Ovary (tissue), 9 donors: Measurements from ENCODE around the gene GDAP1L1. TPM values are rescaled to one million over a fixed set of nuclear protein-coding genes. Genes with fewer than 3 reads are reported as not detected.

Experiments
- DNase-seq, 5 donors: peaks; one replicate each; pipeline ENCODE4 v3.0.0-alpha.2; 2019 to 2020
- H3K27ac ChIP-seq, 2 donors: fragments of 200-600 bp; one replicate each; pipeline versions ENCODE4 v1.5.1 to v1.8.0; 2019 to 2022
- H3K27me3 ChIP-seq: fragments of 200-600 bp; one replicate; pipeline ENCODE4 v1.8.0; 2022
- H3K36me3 ChIP-seq: fragments of 200-600 bp; sonication (generic); one replicate; pipeline ENCODE4 v1.5.1; 2019
- H3K4me1 ChIP-seq: one replicate; pipeline ENCODE4 v1.8.1; 2013; ENCODE audit warnings: mild to moderate bottlenecking, moderate library complexity; ENCODE audit not compliant: insufficient read depth
- H3K4me3 ChIP-seq: fragments of 200-600 bp; sonication (generic); one replicate; pipeline ENCODE4 v1.5.1; 2017
- H3K9me3 ChIP-seq, 2 donors: fragments of 200-600 bp in 1 of 2; sonication (generic) in 1 of 2; one replicate each; pipeline versions ENCODE4 v1.5.1 to v1.8.1; 2013 to 2019; ENCODE audit warnings: mild to moderate bottlenecking in 1 of 2, moderate library complexity in 1 of 2
- CTCF ChIP-seq, 3 donors: fragments of 450-650 bp in 2 of 3; fragments of 200-600 bp in 1 of 3; IDR thresholded peaks; one replicate each; pipeline versions ENCODE4 v1.5.1 to v1.8.0; 2016 to 2022; ENCODE audit warnings: antibody characterized with exemption in 3 of 3, mild to moderate bottlenecking in 1 of 3
- EP300 ChIP-seq: sonication (generic); formaldehyde crosslinking; IDR thresholded peaks from one replicate; pipeline ENCODE4 v1.6.1; 2017; ENCODE audit warnings: antibody characterized with exemption
- POLR2A ChIP-seq: fragments of 450-650 bp; IDR thresholded peaks from one replicate; pipeline ENCODE4 v1.6.1; 2017; ENCODE audit warnings: antibody characterized with exemption, mild to moderate bottlenecking, moderate library complexity
- WGBS, 3 donors: extraction: QIAGEN DNeasy Blood & Tissue Kit in 1 of 3; methylation state at CpG; one replicate each; pipeline versions ENCODE4 v1.1.5 to v1.1.7; 2013 to 2017; 5-methylcytosine and 5-hydroxymethylcytosine counted together
- intact Hi-C, 4 donors: fragments of 100-400 bp; cut with DNase I; formaldehyde crosslinking; loops; one replicate each; pipeline versions ENCODE4 v1.11.0 to v1.15.1; 2022 to 2023
- polyA plus RNA-seq, 2 donors: library from polyadenylated mRNA; stranded (reverse); fragments of 200-250 nt in 1 of 2; fragments of 350-450 nt in 1 of 2; fragmentation: Illumina TruSeq in 1 of 2; extraction: RNeasy Lipid Tissue Mini Kit (QIAGEN cat#74804) in 1 of 2; gene quantifications; one replicate each; pipeline ENCODE4 v1.2.3, GENCODE V29; 2013 to 2014
- total RNA-seq, 7 donors: library from RNA; depleted of rRNA in 2 of 7; stranded (reverse); fragments of >200 nt in 2 of 7; fragmentation: NEBNext Ultra II Directional in 3 of 7; extraction: Animal tissue kit (Norgen Biotek cat#: 25700) in 3 of 7; gene quantifications; one replicate each; pipeline versions ENCODE4 v1.1.0 to v1.2.4, GENCODE V29; 2016 to 2023
- donor health status: DM: no; HTN: no; CAD: no; lungs with moderate emphysema.
- donor health status: DM: no; HTN: no; CAD: no.
- donor health status: Bipolar disorder and iron deficiency.
- donor health status: DM: yes; HTN: yes; CAD: no.
- donor health status: DM: no; HTN: no; CAD: no.
- donor health status: DM: yes; HTN: yes; CAD: no.

The GDAP1L1 gene
- total and polyA plus RNA-seq, 9 donors, result 0.72 to 3.3 (median 1.6) TPM

GRCh38 chr20:44207126-44207723, 39.9 kb upstream of the GDAP1L1 start:
- 33 to 42% (median 37%) methylated on average over 3 of the region's 3 CpGs for WGBS, 3 donors
- intact Hi-C loops, result no loop called here
- TF ChIP-seq POLR2A (no peak), EP300 (no peak), CTCF (IDR thresholded peaks at IDR 0.05) (no peak)
- Histone ChIP-seq H3K4me1 (peaks cover 5% of the 10 kb centered on the region), H3K36me3 (no peaks in the 10 kb centered on the region), H3K9me3 (no peaks in the 10 kb centered on the region), H3K27ac (no peak overlapping the region), H3K4me3 (no peak overlapping the region), H3K27me3 (no peaks in the 10 kb centered on the region)
- no peak for DNase-seq

GRCh38 chr20:44208165-44208564, 38.9 kb upstream of the GDAP1L1 start:
- Histone ChIP-seq H3K4me1 (peaks cover 4% of the 10 kb centered on the region), H3K27ac (no peak overlapping the region), H3K36me3 (no peaks in the 10 kb centered on the region), H3K9me3 (no peaks in the 10 kb centered on the region), H3K27me3 (no peaks in the 10 kb centered on the region), H3K4me3 (no peak overlapping the region)
- TF ChIP-seq EP300 (no peak), POLR2A (no peak), CTCF (IDR thresholded peaks at IDR 0.05) (no peak)
- no peak for DNase-seq
- WGBS, 3 donors, result 44 to 47% (median 46%) methylated on average over 7 of the region's 7 CpGs
- intact Hi-C loops, result no loop called here

- Histone ChIP-seq H3K36me3 (no peaks in the 10 kb centered on the region), H3K27ac (no peak overlapping the region), H3K9me3 (no peaks in the 10 kb centered on the region), H3K27me3 (no peaks in the 10 kb centered on the region), H3K4me3 (peak overlapping the region; percentile 70), H3K4me1 (peaks cover 3% of the 10 kb centered on the region)
- no peak for DNase-seq
- 18 to 29% (median 23%) methylated on average over 7 of the region's 7 CpGs for WGBS, 3 donors
- TF ChIP-seq EP300 (no peak), CTCF (IDR thresholded peaks at IDR 0.05) (peak in 1 of 3 donors; percentile 6), POLR2A (no peak)
- intact Hi-C loops, result no loop called here
Observed at GRCh38 chr20:44208770-44209169, 38.3 kb upstream of the GDAP1L1 start.

GRCh38 chr20:44209686-44210405, 37.3 kb upstream of the GDAP1L1 start:
- intact Hi-C loops, result loop anchor here in 3 of 4 donors (5.0 to 10.0 kb wide), 4 partner anchors 102 to 405 kb away; partner anchors contain the start of gene FITM2 (in 1 of the 3)
- peaks cover 1% of the 10 kb centered on the region for H3K4me1 ChIP-seq
- 0 to 1% (median 0%) methylated on average over 31 of the region's 31 CpGs for WGBS, 3 donors
- H3K27ac ChIP-seq, result peak overlapping the region; percentile 86 to 87
- no peak for TF ChIP-seq CTCF (IDR thresholded peaks at IDR 0.05)
- TF ChIP-seq EP300, result no peak
- TF ChIP-seq POLR2A, result no peak
- H3K4me3 ChIP-seq, result peak overlapping the region; percentile 70
- no peaks in the 10 kb centered on the region for H3K27me3 ChIP-seq
- DNase-seq, result no peak
- no peaks in the 10 kb centered on the region for H3K36me3 ChIP-seq
- no peaks in the 10 kb centered on the region for H3K9me3 ChIP-seq
